Measurements from ENCODE around the gene ECHS1.
A peak's percentile ranks its signal among the peaks of the same experiment; 100 is the strongest.

The ECHS1 gene

DNA sequence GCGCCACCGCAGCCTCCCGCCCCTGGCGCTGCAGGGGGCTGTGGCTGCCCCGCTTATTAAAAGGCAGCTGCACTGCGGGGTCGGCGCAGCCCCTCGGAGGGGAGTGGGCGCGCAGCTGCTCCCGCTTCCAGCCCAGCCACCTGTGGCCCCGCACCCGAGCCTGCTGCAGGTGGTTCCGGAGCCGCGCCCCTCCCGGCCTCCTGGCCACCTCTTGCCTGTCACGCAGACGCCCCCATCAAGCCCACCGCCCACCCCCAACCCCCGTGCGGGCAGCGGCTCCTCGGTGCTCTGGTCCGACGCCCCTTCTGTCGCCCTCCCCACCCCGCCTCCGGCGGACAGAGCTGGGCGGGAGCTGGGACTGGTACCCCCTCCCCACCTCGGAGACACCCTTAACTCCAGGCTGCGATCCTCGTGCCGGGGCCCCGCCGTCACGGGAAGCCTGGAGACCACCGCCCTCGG, 37.0 kb downstream of the ECHS1 start:
- TF ChIP-seq, protein P1, sequence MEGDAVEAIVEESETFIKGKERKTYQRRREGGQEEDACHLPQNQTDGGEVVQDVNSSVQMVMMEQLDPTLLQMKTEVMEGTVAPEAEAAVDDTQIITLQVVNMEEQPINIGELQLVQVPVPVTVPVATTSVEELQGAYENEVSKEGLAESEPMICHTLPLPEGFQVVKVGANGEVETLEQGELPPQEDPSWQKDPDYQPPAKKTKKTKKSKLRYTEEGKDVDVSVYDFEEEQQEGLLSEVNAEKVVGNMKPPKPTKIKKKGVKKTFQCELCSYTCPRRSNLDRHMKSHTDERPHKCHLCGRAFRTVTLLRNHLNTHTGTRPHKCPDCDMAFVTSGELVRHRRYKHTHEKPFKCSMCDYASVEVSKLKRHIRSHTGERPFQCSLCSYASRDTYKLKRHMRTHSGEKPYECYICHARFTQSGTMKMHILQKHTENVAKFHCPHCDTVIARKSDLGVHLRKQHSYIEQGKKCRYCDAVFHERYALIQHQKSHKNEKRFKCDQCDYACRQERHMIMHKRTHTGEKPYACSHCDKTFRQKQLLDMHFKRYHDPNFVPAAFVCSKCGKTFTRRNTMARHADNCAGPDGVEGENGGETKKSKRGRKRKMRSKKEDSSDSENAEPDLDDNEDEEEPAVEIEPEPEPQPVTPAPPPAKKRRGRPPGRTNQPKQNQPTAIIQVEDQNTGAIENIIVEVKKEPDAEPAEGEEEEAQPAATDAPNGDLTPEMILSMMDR (IDR thresholded peaks at IDR 0.05; ENCODE audit: insufficient read depth, low read length, poor library complexity, severe bottlenecking) = no peak
- Histone ChIP-seq H3K36me3 (ENCODE audit: control insufficient read depth, insufficient read depth, low read length) (no peaks in the 10 kb centered on the region), H3K4me3 (replicated peaks; ENCODE audit: low read depth, low read length) (no peak overlapping the region), H3K27me3 (replicated peaks; ENCODE audit: control insufficient read depth, insufficient read depth, low read length) (no peaks in the 10 kb centered on the region)
- no peak for DNase-seq (ENCODE audit: extremely low read depth, insufficient read length)

GRCh38 chr10:133335246-133336117, 37.7 kb downstream of the ECHS1 start:
- no peaks in the 10 kb centered on the region for H3K36me3 ChIP-seq (ENCODE audit: control insufficient read depth, insufficient read depth, low read length)
- no peak for DNase-seq (ENCODE audit: extremely low read depth, insufficient read length)

DNA sequence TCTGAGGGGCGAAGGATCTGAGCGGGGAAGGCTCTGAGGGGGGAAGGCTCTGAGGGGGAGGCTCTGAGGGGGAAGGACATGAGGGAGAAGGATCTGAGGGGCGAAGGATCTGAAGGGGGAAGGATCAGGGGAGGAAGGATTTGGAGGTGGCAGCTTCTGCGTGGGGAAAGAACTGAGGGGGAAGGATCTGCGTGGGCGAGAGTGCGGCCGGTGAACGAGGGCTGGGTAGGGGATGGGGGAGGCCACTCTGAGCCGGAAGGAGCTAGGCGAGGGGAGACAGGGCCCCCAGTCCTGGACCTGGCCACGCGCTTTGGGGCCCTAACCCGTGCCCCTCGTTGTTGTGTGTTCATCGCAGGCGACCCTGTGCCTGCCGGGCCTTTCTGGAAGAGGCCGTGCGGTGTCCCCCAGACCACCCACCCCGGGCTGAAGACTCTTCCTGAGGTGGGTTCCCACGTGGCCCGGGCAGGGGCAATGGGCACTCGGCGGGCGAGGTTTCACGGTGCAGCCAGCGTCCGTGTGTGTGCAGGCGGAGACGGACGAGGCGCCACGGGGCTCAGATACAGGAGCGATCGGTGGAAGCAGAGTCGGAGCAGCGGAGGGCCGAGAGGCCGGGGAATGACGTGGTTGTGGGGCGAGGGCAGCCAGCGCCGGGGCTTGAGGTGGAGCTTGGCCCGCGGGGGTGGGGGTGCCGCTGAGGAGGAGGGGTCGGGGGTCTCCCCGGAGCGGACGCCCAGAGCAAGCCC, 38.5 kb downstream of the ECHS1 start:
- DNase-seq (ENCODE audit: extremely low read depth, insufficient read length) = no peak
- Histone ChIP-seq H3K36me3 (ENCODE audit: control insufficient read depth, insufficient read depth, low read length) (no peaks in the 10 kb centered on the region), H3K27me3 (replicated peaks; ENCODE audit: control insufficient read depth, insufficient read depth, low read length) (no peaks in the 10 kb centered on the region), H3K4me3 (replicated peaks; ENCODE audit: low read depth, low read length) (no peak overlapping the region)
- TF ChIP-seq, protein P1 (IDR thresholded peaks at IDR 0.05; ENCODE audit: insufficient read depth, low read length, poor library complexity, severe bottlenecking) = no peak

More at GRCh38 chr10:133335246-133336117, 37.7 kb downstream of the ECHS1 start:
- Histone ChIP-seq H3K4me3 (replicated peaks; ENCODE audit: low read depth, low read length) (peak overlapping the region; percentile 18; the same call in 1 of the 2 replicates), H3K27me3 (replicated peaks; ENCODE audit: control insufficient read depth, insufficient read depth, low read length) (no peaks in the 10 kb centered on the region)
- TF ChIP-seq, protein P1 (IDR thresholded peaks at IDR 0.05; ENCODE audit: insufficient read depth, low read length, poor library complexity, severe bottlenecking) = no peak

DNA sequence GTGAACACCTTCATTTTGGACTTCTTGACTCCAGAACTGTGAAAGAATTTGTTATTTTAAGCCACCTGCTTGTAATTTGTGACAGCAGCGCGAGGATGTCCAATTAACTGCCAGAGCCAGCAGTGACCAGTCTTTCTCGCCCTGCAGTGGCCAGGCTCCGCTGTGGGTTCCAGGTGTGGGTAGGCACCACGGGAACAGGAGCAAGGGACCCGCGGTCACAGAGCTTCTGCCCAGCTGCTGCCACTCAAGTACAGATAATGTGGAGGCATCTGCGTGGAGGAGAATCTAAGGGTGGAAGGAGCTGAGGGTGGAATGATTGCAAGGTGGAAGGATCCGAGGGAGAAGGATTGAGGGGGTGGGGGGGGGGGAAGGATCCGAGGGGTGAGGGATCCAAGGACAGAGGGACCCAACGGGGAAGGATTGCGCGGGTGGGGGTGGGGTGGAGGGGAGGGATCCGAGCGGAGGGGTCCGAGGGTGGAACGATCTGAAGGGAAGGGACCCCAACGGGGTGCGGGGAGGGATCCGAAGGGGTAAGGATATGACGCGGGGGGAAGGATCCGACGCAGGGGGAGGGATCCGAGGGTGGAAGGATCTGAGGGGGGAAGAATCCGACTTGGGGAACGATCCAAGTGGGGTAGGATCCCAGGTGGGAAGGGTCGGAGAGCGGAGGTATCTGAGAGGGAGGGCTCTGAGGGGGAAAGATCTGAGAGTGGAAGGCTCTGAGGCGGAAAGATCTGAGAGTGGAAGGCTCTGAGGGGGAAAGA, 40.0 kb downstream of the ECHS1 start:
- Histone ChIP-seq H3K4me3 (replicated peaks; ENCODE audit: low read depth, low read length) (no peak overlapping the region), H3K36me3 (ENCODE audit: control insufficient read depth, insufficient read depth, low read length) (no peaks in the 10 kb centered on the region), H3K27me3 (replicated peaks; ENCODE audit: control insufficient read depth, insufficient read depth, low read length) (no peaks in the 10 kb centered on the region; the same call in 1 of the 2 replicates)
- TF ChIP-seq, protein P1 (IDR thresholded peaks at IDR 0.05; ENCODE audit: insufficient read depth, low read length, poor library complexity, severe bottlenecking) = no peak
- DNase-seq (ENCODE audit: extremely low read depth, insufficient read length) = no peak

- peak overlapping the region; percentile 0; the same call in 1 of the 2 replicates for H3K4me3 ChIP-seq (replicated peaks; ENCODE audit: low read depth, low read length)
- peak; percentile 81 for DNase-seq (ENCODE audit: extremely low read depth, insufficient read length)
- H3K27me3 ChIP-seq (replicated peaks; ENCODE audit: control insufficient read depth, insufficient read depth, low read length) = no peaks in the 10 kb centered on the region; the same call in 1 of the 2 replicates
These were observed 43.5 kb downstream of the ECHS1 start for GRCh38 chr10:133329491-133330202.

More at GRCh38 chr10:133329491-133330202, 43.5 kb downstream of the ECHS1 start:
- H3K36me3 ChIP-seq (ENCODE audit: control insufficient read depth, insufficient read depth, low read length) = no peaks in the 10 kb centered on the region
- TF ChIP-seq, protein P1 (IDR thresholded peaks at IDR 0.05; ENCODE audit: insufficient read depth, low read length, poor library complexity, severe bottlenecking) = peak; percentile 96
